GM12873 (cell line): ENCODE data around the gene REN.

ENCODE experiments used
- TF ChIP-seq, protein P1 (sequence below): IDR thresholded peaks from 2 replicates; pipeline ENCODE4 v1.5.1; 2012; ENCODE audit warnings: low read depth, mild to moderate bottlenecking, moderate library complexity, low read length, control low read depth; ENCODE audit not compliant: insufficient read depth; ENCODE audit errors: missing control alignments

REN gene

DNA sequence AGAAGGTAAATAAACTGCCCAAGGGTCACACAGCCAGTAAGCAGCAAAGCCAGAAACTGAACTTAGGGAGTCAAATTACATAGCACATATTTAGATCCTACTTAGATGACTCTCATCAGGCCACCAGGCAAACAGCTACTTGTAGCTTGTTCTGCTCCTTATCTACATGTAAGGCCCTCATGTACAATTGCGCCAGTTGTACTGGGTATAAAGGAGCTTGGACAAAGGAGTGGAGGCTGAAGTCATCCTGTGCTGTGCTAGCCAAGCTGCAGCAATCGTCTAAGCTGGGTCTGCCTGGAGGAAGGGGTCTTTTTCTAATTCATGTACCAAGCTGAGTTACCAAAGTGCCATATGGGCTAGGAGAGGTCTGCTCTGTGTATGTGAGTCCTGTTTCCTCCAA, 27.0 kb downstream of the REN start:
- TF ChIP-seq, protein P1, sequence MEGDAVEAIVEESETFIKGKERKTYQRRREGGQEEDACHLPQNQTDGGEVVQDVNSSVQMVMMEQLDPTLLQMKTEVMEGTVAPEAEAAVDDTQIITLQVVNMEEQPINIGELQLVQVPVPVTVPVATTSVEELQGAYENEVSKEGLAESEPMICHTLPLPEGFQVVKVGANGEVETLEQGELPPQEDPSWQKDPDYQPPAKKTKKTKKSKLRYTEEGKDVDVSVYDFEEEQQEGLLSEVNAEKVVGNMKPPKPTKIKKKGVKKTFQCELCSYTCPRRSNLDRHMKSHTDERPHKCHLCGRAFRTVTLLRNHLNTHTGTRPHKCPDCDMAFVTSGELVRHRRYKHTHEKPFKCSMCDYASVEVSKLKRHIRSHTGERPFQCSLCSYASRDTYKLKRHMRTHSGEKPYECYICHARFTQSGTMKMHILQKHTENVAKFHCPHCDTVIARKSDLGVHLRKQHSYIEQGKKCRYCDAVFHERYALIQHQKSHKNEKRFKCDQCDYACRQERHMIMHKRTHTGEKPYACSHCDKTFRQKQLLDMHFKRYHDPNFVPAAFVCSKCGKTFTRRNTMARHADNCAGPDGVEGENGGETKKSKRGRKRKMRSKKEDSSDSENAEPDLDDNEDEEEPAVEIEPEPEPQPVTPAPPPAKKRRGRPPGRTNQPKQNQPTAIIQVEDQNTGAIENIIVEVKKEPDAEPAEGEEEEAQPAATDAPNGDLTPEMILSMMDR = no peak

DNA sequence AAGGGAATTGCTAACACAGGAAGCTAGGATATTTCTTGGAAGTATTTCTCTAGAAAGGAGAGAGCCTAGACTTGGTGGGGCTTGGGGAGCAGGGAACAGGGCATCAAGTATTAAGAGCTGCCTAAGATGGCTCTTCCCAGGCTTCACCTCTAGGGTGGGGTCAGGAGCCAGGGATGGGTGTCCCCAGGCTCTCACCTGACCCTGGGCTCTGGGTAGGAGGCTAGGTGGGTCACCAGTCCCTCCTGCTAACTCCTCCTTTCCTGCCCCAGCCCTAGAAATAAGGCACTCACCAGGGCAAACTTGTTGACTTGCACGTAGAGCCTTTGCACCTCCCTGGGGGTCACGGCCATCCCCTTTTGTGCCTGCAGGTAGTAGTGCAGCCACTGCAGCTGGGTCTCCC, 29.3 kb downstream of the REN start:
- TF ChIP-seq, protein P1 = no peak

DNA sequence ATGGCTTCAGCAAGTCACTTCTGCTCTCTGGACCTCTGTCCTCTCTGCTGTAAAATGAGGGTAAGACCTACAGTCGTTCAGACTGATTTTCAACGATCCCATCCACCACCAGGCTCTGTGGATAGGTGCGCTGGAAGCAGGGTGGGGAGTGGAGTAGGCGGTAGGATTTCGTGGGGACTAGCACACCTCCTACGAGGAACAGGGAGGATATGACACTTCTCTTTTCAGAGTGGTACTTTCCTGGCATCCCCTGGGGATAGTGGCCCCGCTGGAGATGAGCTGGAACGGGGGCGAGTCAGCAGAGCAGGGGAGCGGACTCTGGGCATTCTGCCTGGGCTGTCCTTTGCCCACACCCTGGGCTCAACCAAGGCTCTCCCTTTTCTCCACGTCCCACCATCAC, 32.0 kb downstream of the REN start:
- TF ChIP-seq, protein P1 = no peak

DNA sequence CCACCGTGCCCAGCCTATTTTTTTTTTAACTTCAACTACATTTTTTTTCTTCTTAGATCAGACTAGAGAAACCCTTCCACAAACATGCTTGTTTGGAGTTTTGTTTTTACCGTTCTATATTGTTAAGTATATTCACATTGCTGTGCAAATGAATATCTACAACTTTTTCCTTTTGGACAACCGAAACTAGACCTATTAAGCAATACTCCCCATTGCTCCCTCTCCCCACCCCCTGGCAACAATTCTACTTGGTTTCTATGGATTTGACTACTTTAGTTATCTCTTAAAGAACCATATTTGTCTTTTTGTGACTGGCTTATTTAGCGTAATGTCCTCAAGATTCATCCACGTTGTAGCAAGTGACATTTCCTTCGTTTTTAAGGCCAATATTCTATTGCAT, 33.4 kb downstream of the REN start:
- TF ChIP-seq, protein P1 = no peak

DNA sequence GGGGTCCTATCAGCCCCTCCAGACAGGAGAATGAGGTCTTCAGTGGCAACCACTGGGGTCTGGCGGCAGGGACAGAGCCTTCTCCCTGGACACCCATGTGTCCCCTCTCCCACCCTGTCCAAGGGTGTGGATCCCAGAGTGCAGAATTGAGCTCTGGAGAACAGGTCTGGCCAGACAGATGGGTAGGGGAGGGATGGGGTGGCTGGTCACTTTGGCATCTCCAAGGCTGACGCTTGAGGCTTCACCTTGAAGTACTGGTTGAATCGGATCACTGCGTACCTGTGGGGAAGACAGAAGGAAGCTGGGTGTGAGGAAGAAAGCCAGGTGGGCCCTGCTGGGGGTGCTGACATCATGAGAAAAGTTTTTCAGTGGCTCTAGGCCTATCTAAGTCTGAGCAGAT, 34.2 kb downstream of the REN start:
- TF ChIP-seq, protein P1 = no peak

DNA sequence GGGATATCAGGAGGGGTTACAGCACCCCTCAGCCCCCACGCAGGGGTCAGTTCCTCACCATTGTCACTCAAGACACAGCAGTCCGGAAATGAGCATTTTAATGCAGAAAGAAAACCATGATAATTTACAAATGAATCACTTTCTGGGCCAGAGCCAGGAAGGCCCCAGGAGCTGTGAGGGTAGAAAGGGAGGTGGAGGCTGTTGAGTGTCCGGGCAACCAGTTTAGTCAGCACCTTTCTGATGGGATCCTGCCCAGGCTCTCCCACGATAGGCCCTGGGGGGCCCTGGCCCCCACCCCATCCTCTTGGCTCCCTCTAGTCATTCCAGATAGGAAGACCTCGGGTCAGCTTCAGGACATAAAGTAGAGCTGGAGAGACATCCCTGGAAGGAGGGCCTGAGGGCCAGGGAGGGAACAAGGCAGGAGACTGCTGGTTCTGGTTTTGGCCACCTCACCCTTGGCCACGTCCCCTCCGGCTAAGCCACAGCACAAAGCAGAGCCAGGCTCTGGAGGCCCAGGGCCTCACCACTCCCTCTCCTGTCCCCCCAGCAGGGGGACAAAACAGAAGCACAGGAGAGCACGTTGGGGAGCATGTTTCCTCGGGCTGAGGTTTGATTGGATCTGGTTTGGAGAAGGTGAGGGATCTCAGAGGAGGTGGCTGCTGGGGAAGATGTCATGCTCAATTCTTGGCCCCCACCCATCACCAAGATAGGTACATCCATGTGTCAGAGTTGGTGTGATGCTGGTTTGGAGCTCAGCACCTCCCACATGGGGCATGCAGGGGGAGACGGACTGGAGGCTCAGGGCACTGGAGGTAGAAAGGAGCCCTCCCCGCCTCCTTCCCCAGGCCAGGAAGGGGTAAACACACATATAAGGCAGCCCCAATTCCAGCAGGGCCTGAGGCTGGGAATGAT, 34.9 kb downstream of the REN start:
- TF ChIP-seq, protein P1 = no peak

DNA sequence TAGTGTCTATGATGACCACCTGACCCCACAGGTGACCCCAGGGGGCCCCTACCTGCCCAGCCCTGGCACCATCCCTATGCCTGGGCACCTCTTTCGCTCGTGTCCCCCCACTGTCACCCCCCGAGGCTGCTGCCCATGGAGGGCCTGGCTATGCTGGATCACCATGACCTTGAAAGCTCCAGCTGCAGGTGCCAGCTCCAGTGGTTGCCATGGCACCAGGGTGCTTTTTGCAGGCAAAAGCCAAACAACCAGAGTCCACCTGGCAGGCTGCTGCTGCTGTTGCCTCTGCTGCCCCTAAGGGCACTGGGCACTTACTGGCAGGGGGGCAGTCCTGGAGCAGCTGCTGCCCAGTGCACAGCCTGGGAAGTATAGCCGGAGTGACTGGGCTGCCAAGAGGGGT, 36.0 kb downstream of the REN start:
- TF ChIP-seq, protein P1 = no peak
